CD14-positive monocyte (primary cell): ENCODE results near the gene B4GALT2. TPM values are rescaled to one million over a fixed set of nuclear protein-coding genes. Genes with fewer than 3 reads are reported as not detected.
A peak's percentile ranks its signal among the peaks of the same experiment; 100 is the strongest.

ENCODE experiments used
- DNase-seq, 3 donors: peaks; one replicate each; pipeline ENCODE4 v3.0.0-alpha.2; 2011 to 2022
- H2AFZ ChIP-seq: 2 replicates; pipeline ENCODE4 v1.6.0; 2012; ENCODE audit warnings: mild to moderate bottlenecking, low read depth, low read length, inconsistent platforms; ENCODE audit not compliant: insufficient read depth, poor library complexity, severe bottlenecking
- H3K27ac ChIP-seq, 2 donors: 1 replicate in 1 of 2; 2 replicates in 1 of 2; pipeline ENCODE4 v1.5.1; 2012 to 2013; ENCODE audit warnings: low read length in 2 of 2, control low read depth in 1 of 2, inconsistent platforms in 1 of 2, low read depth in 1 of 2, mild to moderate bottlenecking in 1 of 2
- H3K27me3 ChIP-seq, 2 donors: one replicate each; pipeline versions ENCODE4 v1.6.0 to v1.6.1; 2011 to 2013; ENCODE audit warnings: low read length in 2 of 2; ENCODE audit not compliant: control insufficient read depth in 2 of 2, insufficient read depth in 2 of 2
- H3K36me3 ChIP-seq, 2 donors: replicated peaks in 1 of 2; 1 replicate in 1 of 2; 2 replicates in 1 of 2; pipeline versions ENCODE4 v1.5.1 to v1.6.1; 2012 to 2013; ENCODE audit warnings: low read length in 2 of 2, control low read depth in 1 of 2, inconsistent platforms in 1 of 2, mild to moderate bottlenecking in 1 of 2; ENCODE audit not compliant: insufficient read depth in 2 of 2, control insufficient read depth in 1 of 2
- H3K4me1 ChIP-seq, 2 donors: 1 replicate in 1 of 2; 2 replicates in 1 of 2; pipeline versions ENCODE4 v1.5.1 to v1.6.1; 2012 to 2013; ENCODE audit warnings: low read length in 2 of 2, control low read depth in 1 of 2, inconsistent platforms in 1 of 2, mild to moderate bottlenecking in 1 of 2, moderate library complexity in 1 of 2; ENCODE audit not compliant: insufficient read depth in 2 of 2, control insufficient read depth in 1 of 2
- H3K4me2 ChIP-seq: replicated peaks from 2 replicates; pipeline ENCODE3; 2012; ENCODE audit warnings: low read length, moderate library complexity, mild to moderate bottlenecking; ENCODE audit not compliant: poor library complexity, severe bottlenecking; ENCODE audit errors: extremely low read depth
- H3K4me3 ChIP-seq, 3 experiments: fragments of 200-600 bp in 1 of 3; sonication (generic) in 1 of 3; replicated peaks in 1 of 3; 1 replicate in 2 of 3; 2 replicates in 1 of 3; pipeline ENCODE4 v1.5.1; 2011 to 2013; ENCODE audit warnings: low read length in 3 of 3, mild to moderate bottlenecking in 3 of 3, control low read depth in 2 of 3, low read depth in 2 of 3, inconsistent platforms in 1 of 3, moderate library complexity in 1 of 3
- H3K79me2 ChIP-seq: 2 replicates; pipeline ENCODE4 v1.6.0; 2012; ENCODE audit warnings: mild to moderate bottlenecking, control low read depth, inconsistent platforms, low read length, moderate library complexity; ENCODE audit not compliant: insufficient read depth
- H3K9ac ChIP-seq: 2 replicates; pipeline ENCODE4 v1.6.0; 2017; ENCODE audit warnings: low read length, mild to moderate bottlenecking; ENCODE audit not compliant: insufficient read depth, poor library complexity, severe bottlenecking
- H3K9me3 ChIP-seq, 2 donors: replicated peaks in 1 of 2; 1 replicate in 1 of 2; 2 replicates in 1 of 2; pipeline versions ENCODE4 v1.5.1 to v1.6.1; 2012 to 2013; ENCODE audit warnings: low read length in 2 of 2, control low read depth in 1 of 2; ENCODE audit not compliant: control insufficient read depth in 1 of 2, insufficient read depth in 1 of 2
- H4K20me1 ChIP-seq: 2 replicates; pipeline ENCODE4 v1.6.0; 2012; ENCODE audit warnings: mild to moderate bottlenecking, low read length, control low read depth, moderate library complexity; ENCODE audit not compliant: insufficient read depth
- H3K27ac Mint-ChIP-seq, 7 donors: one replicate each; pipeline ENCODE4 v1.8.0; 2020; ENCODE audit warnings: mild to moderate bottlenecking in 7 of 7, mixed read lengths in 7 of 7, moderate library complexity in 6 of 7, inconsistent platforms in 2 of 7
- H3K27me3 Mint-ChIP-seq, 3 donors: one replicate each; pipeline ENCODE4 v1.8.0; 2021 to 2022; ENCODE audit warnings: low read depth in 3 of 3, mild to moderate bottlenecking in 3 of 3, mixed read lengths in 3 of 3, moderate library complexity in 3 of 3, inconsistent platforms in 1 of 3
- H3K36me3 Mint-ChIP-seq, 2 donors: one replicate each; pipeline ENCODE4 v1.8.0; 2020; ENCODE audit warnings: mixed read lengths in 2 of 2, inconsistent platforms in 1 of 2, mild to moderate bottlenecking in 1 of 2
- H3K4me1 Mint-ChIP-seq: one replicate; pipeline ENCODE4 v1.8.0; 2020; ENCODE audit warnings: mild to moderate bottlenecking, mixed read lengths
- H3K4me3 Mint-ChIP-seq, 2 donors: one replicate each; pipeline ENCODE4 v1.8.0; 2020; ENCODE audit warnings: mild to moderate bottlenecking in 2 of 2, mixed read lengths in 2 of 2, moderate library complexity in 1 of 2
- H3K9me3 Mint-ChIP-seq, 7 donors: one replicate each; pipeline ENCODE4 v1.8.0; 2020 to 2022; ENCODE audit warnings: mixed read lengths in 7 of 7, mild to moderate bottlenecking in 6 of 7, moderate library complexity in 6 of 7, inconsistent platforms in 2 of 7
- CTCF ChIP-seq: fragments of 200-600 bp; IDR thresholded peaks from one replicate; pipeline ENCODE4 v1.8.0; 2022; ENCODE audit warnings: antibody characterized with exemption, mild to moderate bottlenecking
- WGBS: methylation state at CpG from one replicate; pipeline ENCODE4 v1.1.5; 2013; ENCODE audit warnings: missing lambda C conversion rate; ENCODE audit not compliant: insufficient coverage; 5-methylcytosine and 5-hydroxymethylcytosine counted together
- intact Hi-C, 2 donors: fragments of 100-400 bp; cut with micrococcal nuclease; formaldehyde crosslinking; loops; one replicate each; pipeline versions ENCODE4 v1.15.0 to v1.15.1; 2023
- polyA plus RNA-seq, 3 donors: library from polyadenylated mRNA; depleted of rRNA in 1 of 3; unstranded in 2 of 3; stranded (reverse) in 1 of 3; fragments of 300-500 nt in 2 of 3; fragments of >200 nt in 1 of 3; fragmentation: Illumina TruSeq in 2 of 3; gene quantifications; 1 replicate in 2 of 3; 2 replicates in 1 of 3; pipeline ENCODE4 v1.2.3, GENCODE V29; 2012 to 2021

Gene B4GALT2
- polyA plus RNA-seq, 3 donors, result 0.30 to 0.35 TPM; not detected in 1

GRCh38 chr1:43949678-43950077 lies 29.3 kb upstream of the B4GALT2 start:
- DNase-seq, result no peak
- Histone ChIP-seq H3K9ac (no peak overlapping the region), H3K4me3 (no peak overlapping the region), H3K79me2 (peaks cover 23% of the 10 kb centered on the region), H3K9me3 (no peaks in the 10 kb centered on the region), H3K36me3 (peaks cover 12 to 25% of the 10 kb centered on the region in 2 donors), H2AFZ (no peak overlapping the region), H3K4me1 (peaks cover 20 to 25% of the 10 kb centered on the region in 2 donors), H3K27me3 (no peaks in the 10 kb centered on the region), H4K20me1 (peaks cover 4% of the 10 kb centered on the region), H3K27ac (no peak overlapping the region), H3K4me2 (no peak overlapping the region)
- peaks cover 41% of the 10 kb centered on the region for H3K4me1 Mint-ChIP-seq
- TF ChIP-seq CTCF, result no peak
- intact Hi-C loops, result loop anchor here in 1 of 2 donors (5.0 to 10.0 kb wide), 2 partner anchors 242 to 295 kb away; partner anchors contain the start of genes KDM4A and ST3GAL3
- WGBS, result 95% methylated on average over 13 of the region's 13 CpGs
- H3K9me3 Mint-ChIP-seq, result no peaks in the 10 kb centered on the region
- H3K4me3 Mint-ChIP-seq, result no peak overlapping the region
- peak overlapping the region in 1 of 7 donors; percentile 49 for H3K27ac Mint-ChIP-seq
- peaks cover 14 to 26% of the 10 kb centered on the region in 2 donors for H3K36me3 Mint-ChIP-seq
- H3K27me3 Mint-ChIP-seq, result no peaks in the 10 kb centered on the region

GRCh38 chr1:43951021-43951985 lies 27.7 kb upstream of the B4GALT2 start:
- Mint-ChIP-seq H3K9me3 (no peaks in the 10 kb centered on the region), H3K36me3 (peaks cover 14 to 33% of the 10 kb centered on the region in 2 donors), H3K27me3 (no peaks in the 10 kb centered on the region), H3K4me1 (peaks cover 26% of the 10 kb centered on the region), H3K27ac (peak overlapping the region in 2 of 7 donors; percentile 11 to 59), H3K4me3 (no peak overlapping the region)
- Histone ChIP-seq H3K4me1 (peaks cover 12 to 16% of the 10 kb centered on the region in 2 donors), H3K4me2 (no peak overlapping the region), H3K27ac (no peak overlapping the region), H3K27me3 (no peaks in the 10 kb centered on the region), H3K79me2 (peaks cover 23% of the 10 kb centered on the region), H3K9ac (no peak overlapping the region), H2AFZ (no peak overlapping the region), H3K9me3 (no peaks in the 10 kb centered on the region), H3K4me3 (no peak overlapping the region), H3K36me3 (peaks cover 14 to 39% of the 10 kb centered on the region in 2 donors), H4K20me1 (peaks cover 4% of the 10 kb centered on the region)
- no peak for DNase-seq
- TF ChIP-seq CTCF, result no peak
- intact Hi-C loops, result no loop called here
- 96% methylated on average over 3 of the region's 4 CpGs for WGBS
